ENCODE data around the gene MED27. TPM values are rescaled to one million over a fixed set of nuclear protein-coding genes. Genes with fewer than 3 reads are reported as not detected.

Gene MED27
- total RNA-seq, 2 experiments from 2014 or later: 32.5 TPM

DNA sequence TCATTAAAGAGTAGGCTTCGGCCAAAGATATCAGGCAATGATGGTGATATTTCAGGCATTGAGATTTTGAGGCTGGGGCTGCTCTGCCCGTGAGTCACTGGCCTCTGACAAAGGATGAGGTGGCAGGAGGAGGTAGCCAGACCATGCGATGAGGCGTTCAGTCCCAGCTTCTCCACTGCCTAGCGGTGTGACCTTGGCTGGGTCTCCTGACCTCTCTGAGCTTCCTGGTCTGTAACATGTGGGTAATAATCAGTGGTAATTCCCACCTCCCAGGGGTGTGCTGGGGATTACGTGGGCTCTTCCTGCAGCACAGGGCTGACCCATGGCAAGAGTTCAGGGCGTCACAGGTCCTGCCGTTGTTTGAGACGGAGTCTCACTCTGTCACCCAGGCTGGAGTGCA lies 266.6 kb downstream of the MED27 start:
- Mint-ChIP-seq H3K9me3 (no peaks in the 10 kb centered on the region), H3K4me1 (ENCODE audit: low read depth) (no peaks in the 10 kb centered on the region), H3K27me3 (peaks cover 13% of the 10 kb centered on the region), H3K36me3 (ENCODE audit: low read depth) (no peaks in the 10 kb centered on the region), H3K4me3 (no peak overlapping the region), H3K27ac (no peak overlapping the region)
- intact Hi-C loops (cut with micrococcal nuclease): no loop called here
- DNase-seq (no peak), ATAC-seq (no peak)
- ChIA-PET POLR2A (no interaction called here), CTCF (interaction anchor here (1.1 kb wide), 1 partner anchor 50 kb away, joined by 3 read pairs; no protein-coding TSS in a partner anchor)
- TF ChIP-seq, protein P1, sequence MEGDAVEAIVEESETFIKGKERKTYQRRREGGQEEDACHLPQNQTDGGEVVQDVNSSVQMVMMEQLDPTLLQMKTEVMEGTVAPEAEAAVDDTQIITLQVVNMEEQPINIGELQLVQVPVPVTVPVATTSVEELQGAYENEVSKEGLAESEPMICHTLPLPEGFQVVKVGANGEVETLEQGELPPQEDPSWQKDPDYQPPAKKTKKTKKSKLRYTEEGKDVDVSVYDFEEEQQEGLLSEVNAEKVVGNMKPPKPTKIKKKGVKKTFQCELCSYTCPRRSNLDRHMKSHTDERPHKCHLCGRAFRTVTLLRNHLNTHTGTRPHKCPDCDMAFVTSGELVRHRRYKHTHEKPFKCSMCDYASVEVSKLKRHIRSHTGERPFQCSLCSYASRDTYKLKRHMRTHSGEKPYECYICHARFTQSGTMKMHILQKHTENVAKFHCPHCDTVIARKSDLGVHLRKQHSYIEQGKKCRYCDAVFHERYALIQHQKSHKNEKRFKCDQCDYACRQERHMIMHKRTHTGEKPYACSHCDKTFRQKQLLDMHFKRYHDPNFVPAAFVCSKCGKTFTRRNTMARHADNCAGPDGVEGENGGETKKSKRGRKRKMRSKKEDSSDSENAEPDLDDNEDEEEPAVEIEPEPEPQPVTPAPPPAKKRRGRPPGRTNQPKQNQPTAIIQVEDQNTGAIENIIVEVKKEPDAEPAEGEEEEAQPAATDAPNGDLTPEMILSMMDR (IDR thresholded peaks at IDR 0.05): no peak

DNA sequence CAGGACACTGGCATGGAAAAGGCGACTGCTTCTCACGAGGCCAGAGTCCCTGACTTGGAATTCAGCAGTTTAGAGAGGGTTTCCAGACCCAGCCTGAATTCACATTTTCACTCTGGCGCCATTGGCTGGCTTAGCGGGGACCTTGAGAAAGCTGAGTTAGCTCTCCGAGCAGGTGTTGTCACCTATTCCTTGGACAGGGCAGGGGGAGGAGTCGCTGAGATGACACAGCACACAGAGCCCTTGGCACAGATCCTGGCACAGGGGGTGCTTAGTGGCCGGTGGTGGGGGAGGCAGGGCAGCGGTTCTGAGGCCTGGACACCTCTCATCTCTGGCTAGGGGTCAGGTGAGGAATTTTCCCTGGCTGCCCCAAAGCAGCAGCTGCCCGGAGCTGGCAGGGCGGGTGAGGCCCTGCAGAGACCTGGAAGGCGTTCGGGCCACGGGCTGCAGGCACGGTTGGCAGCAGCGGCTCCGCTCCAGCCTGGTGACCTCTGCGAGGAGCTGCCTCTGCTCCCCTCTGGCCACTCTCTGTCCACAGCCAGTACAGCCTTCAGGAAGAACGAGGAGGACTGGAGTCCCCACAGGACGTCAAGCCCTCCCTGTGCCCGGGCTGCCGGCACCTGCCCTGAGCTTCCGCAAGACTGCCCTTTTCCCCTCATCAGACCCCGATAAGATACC lies 267.4 kb downstream of the MED27 start:
- CTCF ChIA-PET: no interaction called here
- no peaks in the 10 kb centered on the region for H3K36me3 Mint-ChIP-seq (ENCODE audit: low read depth)
- H3K27me3 Mint-ChIP-seq: peaks cover 15% of the 10 kb centered on the region
- H3K27ac Mint-ChIP-seq: no peak overlapping the region
- no peak for ATAC-seq
- no peak overlapping the region for H3K4me3 Mint-ChIP-seq
- no peak for DNase-seq
- intact Hi-C loops (cut with micrococcal nuclease): no loop called here
- TF ChIP-seq, protein P1 (IDR thresholded peaks at IDR 0.05): no peak
- H3K4me1 Mint-ChIP-seq (ENCODE audit: low read depth): no peaks in the 10 kb centered on the region
- POLR2A ChIA-PET: no interaction called here
- H3K9me3 Mint-ChIP-seq: no peaks in the 10 kb centered on the region

DNA sequence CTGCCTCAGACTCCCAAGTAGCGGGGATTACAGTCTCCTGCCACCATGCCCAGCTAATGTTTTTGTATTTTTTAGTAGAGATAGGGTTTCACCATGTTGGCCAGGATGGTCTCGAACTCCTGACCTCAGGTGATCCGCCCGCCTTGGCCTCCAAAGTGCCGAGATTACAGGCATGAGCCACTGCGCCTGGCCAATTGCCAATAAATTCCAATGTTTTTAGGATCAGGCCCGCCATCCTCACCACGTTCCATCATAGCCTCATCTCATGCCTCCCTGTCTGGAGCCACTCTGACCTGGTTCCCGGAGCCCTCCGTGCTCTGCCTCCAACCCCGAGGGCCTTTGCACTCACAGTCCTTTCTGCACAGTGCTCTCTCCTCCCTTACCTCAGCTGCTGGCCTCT lies 268.3 kb downstream of the MED27 start:
- DNase-seq (no peak), ATAC-seq (no peak)
- POLR2A ChIA-PET: no interaction called here
- intact Hi-C loops (cut with micrococcal nuclease): no loop called here
- Mint-ChIP-seq H3K27me3 (peaks cover 13% of the 10 kb centered on the region), H3K9me3 (no peaks in the 10 kb centered on the region), H3K4me3 (no peak overlapping the region), H3K36me3 (ENCODE audit: low read depth) (no peaks in the 10 kb centered on the region), H3K4me1 (ENCODE audit: low read depth) (no peaks in the 10 kb centered on the region), H3K27ac (no peak overlapping the region)
- TF ChIP-seq, protein P1 (IDR thresholded peaks at IDR 0.05): no peak
- CTCF ChIA-PET: interaction anchor here (1.0 kb wide), 1 partner anchor 49 kb away, joined by 3 read pairs; no protein-coding TSS in a partner anchor

DNA sequence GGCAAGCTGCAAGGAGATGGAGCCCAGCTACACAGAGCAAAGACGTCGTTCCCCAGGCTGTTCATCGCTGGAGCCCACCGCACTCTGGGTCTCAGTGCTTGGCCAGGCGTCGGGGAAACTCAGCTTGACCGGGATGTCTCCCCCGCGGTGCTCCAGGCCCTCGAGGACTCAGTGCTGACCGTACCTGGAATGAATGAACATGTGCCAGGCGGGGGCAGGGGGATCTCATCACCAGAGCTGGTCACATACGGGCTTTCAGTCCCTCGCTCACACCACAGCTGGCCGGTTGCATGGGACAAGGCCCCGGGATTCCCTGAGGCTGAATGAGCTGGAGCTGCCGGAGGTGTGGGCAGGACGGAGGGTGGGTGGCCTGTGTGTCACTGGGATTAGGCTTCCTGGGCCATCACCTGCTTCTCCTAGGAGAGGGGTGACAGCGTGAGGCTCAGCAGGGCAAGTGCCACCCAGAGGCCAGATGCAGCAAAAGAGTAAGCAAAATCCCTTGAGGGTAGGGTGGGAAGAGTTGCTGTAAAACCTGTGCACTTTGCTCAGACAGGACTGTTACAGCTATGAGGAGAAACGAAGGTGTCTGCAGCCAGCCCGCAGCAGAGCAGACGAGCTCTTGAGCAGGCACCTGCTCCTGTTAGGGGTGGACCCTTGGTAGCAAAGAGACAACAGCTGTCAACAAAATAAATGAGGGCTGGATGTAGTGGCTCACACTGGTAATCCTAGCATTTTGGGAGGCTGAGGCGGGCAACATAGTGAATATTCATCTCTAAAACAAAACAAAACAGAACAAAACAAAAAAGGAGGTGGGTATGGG lies 269.1 kb downstream of the MED27 start:
- no peak for ATAC-seq
- ChIA-PET CTCF (interaction anchor here (1.0 kb wide), 1 partner anchor 48 kb away, joined by 3 read pairs; no protein-coding TSS in a partner anchor), POLR2A (no interaction called here)
- TF ChIP-seq, protein P1 (IDR thresholded peaks at IDR 0.05): no peak
- H3K4me3 Mint-ChIP-seq: no peak overlapping the region
- no peaks in the 10 kb centered on the region for H3K36me3 Mint-ChIP-seq (ENCODE audit: low read depth)
- H3K9me3 Mint-ChIP-seq: no peaks in the 10 kb centered on the region
- no peak overlapping the region for H3K27ac Mint-ChIP-seq
- no peak for DNase-seq
- H3K4me1 Mint-ChIP-seq (ENCODE audit: low read depth): no peaks in the 10 kb centered on the region
- H3K27me3 Mint-ChIP-seq: peaks cover 17% of the 10 kb centered on the region
- intact Hi-C loops (cut with micrococcal nuclease): no loop called here

Other genes with a start within 250 kb of the MED27 start
- 1 to 10 TPM; 2.2 to 2.4 TPM for gene NTNG2, start 82.2 kb upstream of the MED27 start, total RNA-seq